ENCODE data around the gene PCSK1N.

- TF ChIP-seq CTCF (IDR thresholded peaks at IDR 0.05), result no peak
- no peak for TF ChIP-seq POLR2A (IDR thresholded peaks at IDR 0.05; ENCODE audit: low read depth)
- no peak for TF ChIP-seq POLR2AphosphoS5 (IDR thresholded peaks at IDR 0.05)
Observed at GRCh38 chrX:48831136-48831908, 4.1 kb downstream of the PCSK1N start.

All from esophagus muscularis mucosa (tissue), 3 donors.